ENCODE measurements around the gene SLC35G3.

DNA sequence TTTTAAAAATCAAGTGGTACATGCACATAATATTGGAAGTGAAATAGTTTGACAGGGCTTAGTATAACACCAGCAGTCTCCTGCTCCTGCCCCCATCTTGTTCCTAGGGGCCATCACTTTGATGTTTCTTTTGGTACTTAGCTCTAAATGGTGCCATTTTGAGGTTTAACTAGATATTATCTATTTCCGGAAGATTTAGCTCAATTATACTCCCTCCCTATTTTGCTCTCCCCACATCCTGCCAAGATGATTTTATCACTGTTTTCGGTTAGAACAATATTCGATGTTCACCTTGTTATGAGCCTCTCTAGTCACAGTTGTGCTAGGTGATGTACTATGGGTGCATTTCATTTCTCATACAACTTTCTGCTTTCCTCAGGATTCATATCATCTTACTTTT lies 20.0 kb upstream of the SLC35G3 start:
- TF ChIP-seq, protein P1, sequence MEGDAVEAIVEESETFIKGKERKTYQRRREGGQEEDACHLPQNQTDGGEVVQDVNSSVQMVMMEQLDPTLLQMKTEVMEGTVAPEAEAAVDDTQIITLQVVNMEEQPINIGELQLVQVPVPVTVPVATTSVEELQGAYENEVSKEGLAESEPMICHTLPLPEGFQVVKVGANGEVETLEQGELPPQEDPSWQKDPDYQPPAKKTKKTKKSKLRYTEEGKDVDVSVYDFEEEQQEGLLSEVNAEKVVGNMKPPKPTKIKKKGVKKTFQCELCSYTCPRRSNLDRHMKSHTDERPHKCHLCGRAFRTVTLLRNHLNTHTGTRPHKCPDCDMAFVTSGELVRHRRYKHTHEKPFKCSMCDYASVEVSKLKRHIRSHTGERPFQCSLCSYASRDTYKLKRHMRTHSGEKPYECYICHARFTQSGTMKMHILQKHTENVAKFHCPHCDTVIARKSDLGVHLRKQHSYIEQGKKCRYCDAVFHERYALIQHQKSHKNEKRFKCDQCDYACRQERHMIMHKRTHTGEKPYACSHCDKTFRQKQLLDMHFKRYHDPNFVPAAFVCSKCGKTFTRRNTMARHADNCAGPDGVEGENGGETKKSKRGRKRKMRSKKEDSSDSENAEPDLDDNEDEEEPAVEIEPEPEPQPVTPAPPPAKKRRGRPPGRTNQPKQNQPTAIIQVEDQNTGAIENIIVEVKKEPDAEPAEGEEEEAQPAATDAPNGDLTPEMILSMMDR (IDR thresholded peaks at IDR 0.05) = no peak
- no peak for TF ChIP-seq EP300 (IDR thresholded peaks at IDR 0.05; ENCODE audit: borderline replicate concordance in 1 of 2, low read depth in 1 of 2, low read length in 1 of 2)
